CD14-positive monocyte (primary cell): Measurements from ENCODE around the gene ADAMTS10. TPM values are rescaled to one million over a fixed set of nuclear protein-coding genes. Genes with fewer than 3 reads are reported as not detected.

ENCODE experiments used
- DNase-seq, 3 donors: peaks; one replicate each; pipeline ENCODE4 v3.0.0-alpha.2; 2011 to 2022
- H2AFZ ChIP-seq: 2 replicates; pipeline ENCODE4 v1.6.0; 2012; ENCODE audit warnings: mild to moderate bottlenecking, low read depth, low read length, inconsistent platforms; ENCODE audit not compliant: insufficient read depth, poor library complexity, severe bottlenecking
- H3K27ac ChIP-seq, 2 donors: 1 replicate in 1 of 2; 2 replicates in 1 of 2; pipeline ENCODE4 v1.5.1; 2012 to 2013; ENCODE audit warnings: low read length in 2 of 2, control low read depth in 1 of 2, inconsistent platforms in 1 of 2, low read depth in 1 of 2, mild to moderate bottlenecking in 1 of 2
- H3K27me3 ChIP-seq, 2 donors: one replicate each; pipeline versions ENCODE4 v1.6.0 to v1.6.1; 2011 to 2013; ENCODE audit warnings: low read length in 2 of 2; ENCODE audit not compliant: control insufficient read depth in 2 of 2, insufficient read depth in 2 of 2
- H3K36me3 ChIP-seq, 2 donors: replicated peaks in 1 of 2; 1 replicate in 1 of 2; 2 replicates in 1 of 2; pipeline versions ENCODE4 v1.5.1 to v1.6.1; 2012 to 2013; ENCODE audit warnings: low read length in 2 of 2, control low read depth in 1 of 2, inconsistent platforms in 1 of 2, mild to moderate bottlenecking in 1 of 2; ENCODE audit not compliant: insufficient read depth in 2 of 2, control insufficient read depth in 1 of 2
- H3K4me1 ChIP-seq, 2 donors: 1 replicate in 1 of 2; 2 replicates in 1 of 2; pipeline versions ENCODE4 v1.5.1 to v1.6.1; 2012 to 2013; ENCODE audit warnings: low read length in 2 of 2, control low read depth in 1 of 2, inconsistent platforms in 1 of 2, mild to moderate bottlenecking in 1 of 2, moderate library complexity in 1 of 2; ENCODE audit not compliant: insufficient read depth in 2 of 2, control insufficient read depth in 1 of 2
- H3K4me2 ChIP-seq: replicated peaks from 2 replicates; pipeline ENCODE3; 2012; ENCODE audit warnings: low read length, moderate library complexity, mild to moderate bottlenecking; ENCODE audit not compliant: poor library complexity, severe bottlenecking; ENCODE audit errors: extremely low read depth
- H3K4me3 ChIP-seq, 3 experiments: fragments of 200-600 bp in 1 of 3; sonication (generic) in 1 of 3; replicated peaks in 1 of 3; 1 replicate in 2 of 3; 2 replicates in 1 of 3; pipeline ENCODE4 v1.5.1; 2011 to 2013; ENCODE audit warnings: low read length in 3 of 3, mild to moderate bottlenecking in 3 of 3, control low read depth in 2 of 3, low read depth in 2 of 3, inconsistent platforms in 1 of 3, moderate library complexity in 1 of 3
- H3K79me2 ChIP-seq: 2 replicates; pipeline ENCODE4 v1.6.0; 2012; ENCODE audit warnings: mild to moderate bottlenecking, control low read depth, inconsistent platforms, low read length, moderate library complexity; ENCODE audit not compliant: insufficient read depth
- H3K9ac ChIP-seq: 2 replicates; pipeline ENCODE4 v1.6.0; 2017; ENCODE audit warnings: low read length, mild to moderate bottlenecking; ENCODE audit not compliant: insufficient read depth, poor library complexity, severe bottlenecking
- H3K9me3 ChIP-seq, 2 donors: replicated peaks in 1 of 2; 1 replicate in 1 of 2; 2 replicates in 1 of 2; pipeline versions ENCODE4 v1.5.1 to v1.6.1; 2012 to 2013; ENCODE audit warnings: low read length in 2 of 2, control low read depth in 1 of 2; ENCODE audit not compliant: control insufficient read depth in 1 of 2, insufficient read depth in 1 of 2
- H4K20me1 ChIP-seq: 2 replicates; pipeline ENCODE4 v1.6.0; 2012; ENCODE audit warnings: mild to moderate bottlenecking, low read length, control low read depth, moderate library complexity; ENCODE audit not compliant: insufficient read depth
- H3K27ac Mint-ChIP-seq, 7 donors: one replicate each; pipeline ENCODE4 v1.8.0; 2020; ENCODE audit warnings: mild to moderate bottlenecking in 7 of 7, mixed read lengths in 7 of 7, moderate library complexity in 6 of 7, inconsistent platforms in 2 of 7
- H3K27me3 Mint-ChIP-seq, 3 donors: one replicate each; pipeline ENCODE4 v1.8.0; 2021 to 2022; ENCODE audit warnings: low read depth in 3 of 3, mild to moderate bottlenecking in 3 of 3, mixed read lengths in 3 of 3, moderate library complexity in 3 of 3, inconsistent platforms in 1 of 3
- H3K36me3 Mint-ChIP-seq, 2 donors: one replicate each; pipeline ENCODE4 v1.8.0; 2020; ENCODE audit warnings: mixed read lengths in 2 of 2, inconsistent platforms in 1 of 2, mild to moderate bottlenecking in 1 of 2
- H3K4me1 Mint-ChIP-seq: one replicate; pipeline ENCODE4 v1.8.0; 2020; ENCODE audit warnings: mild to moderate bottlenecking, mixed read lengths
- H3K4me3 Mint-ChIP-seq, 2 donors: one replicate each; pipeline ENCODE4 v1.8.0; 2020; ENCODE audit warnings: mild to moderate bottlenecking in 2 of 2, mixed read lengths in 2 of 2, moderate library complexity in 1 of 2
- H3K9me3 Mint-ChIP-seq, 7 donors: one replicate each; pipeline ENCODE4 v1.8.0; 2020 to 2022; ENCODE audit warnings: mixed read lengths in 7 of 7, mild to moderate bottlenecking in 6 of 7, moderate library complexity in 6 of 7, inconsistent platforms in 2 of 7
- CTCF ChIP-seq: fragments of 200-600 bp; IDR thresholded peaks from one replicate; pipeline ENCODE4 v1.8.0; 2022; ENCODE audit warnings: antibody characterized with exemption, mild to moderate bottlenecking
- WGBS: methylation state at CpG from one replicate; pipeline ENCODE4 v1.1.5; 2013; ENCODE audit warnings: missing lambda C conversion rate; ENCODE audit not compliant: insufficient coverage; 5-methylcytosine and 5-hydroxymethylcytosine counted together
- intact Hi-C, 2 donors: fragments of 100-400 bp; cut with micrococcal nuclease; formaldehyde crosslinking; loops; one replicate each; pipeline versions ENCODE4 v1.15.0 to v1.15.1; 2023
- polyA plus RNA-seq, 3 donors: library from polyadenylated mRNA; depleted of rRNA in 1 of 3; unstranded in 2 of 3; stranded (reverse) in 1 of 3; fragments of 300-500 nt in 2 of 3; fragments of >200 nt in 1 of 3; fragmentation: Illumina TruSeq in 2 of 3; gene quantifications; 1 replicate in 2 of 3; 2 replicates in 1 of 3; pipeline ENCODE4 v1.2.3, GENCODE V29; 2012 to 2021

Gene ADAMTS10
- polyA plus RNA-seq, 3 donors, result 2.3 TPM; not detected in 2

GRCh38 chr19:8545743-8546142 lies 64.8 kb downstream of the ADAMTS10 start:
- Mint-ChIP-seq H3K27me3 (no peaks in the 10 kb centered on the region), H3K36me3 (peaks cover 52 to 95% of the 10 kb centered on the region in 2 donors), H3K9me3 (no peaks in the 10 kb centered on the region), H3K4me3 (no peak overlapping the region), H3K27ac (peak overlapping the region in 3 of 7 donors; percentile 20 to 46 (median 40)), H3K4me1 (peaks cover 12% of the 10 kb centered on the region)
- Histone ChIP-seq H3K9ac (no peak overlapping the region), H3K4me1 (peaks cover 13 to 19% of the 10 kb centered on the region in 2 donors), H3K27me3 (no peaks in the 10 kb centered on the region), H3K4me2 (no peak overlapping the region), H3K4me3 (no peak overlapping the region), H2AFZ (no peak overlapping the region), H3K36me3 (peaks cover 77 to 91% of the 10 kb centered on the region in 2 donors), H4K20me1 (peaks cover 95% of the 10 kb centered on the region), H3K79me2 (peaks cover 74% of the 10 kb centered on the region), H3K9me3 (no peaks in the 10 kb centered on the region), H3K27ac (peak overlapping the region; percentile 16 to 31)
- TF ChIP-seq CTCF, result no peak
- WGBS, result 93% methylated on average over 3 of the region's 8 CpGs
- intact Hi-C loops, result no loop called here
- DNase-seq, result no peak

DNA sequence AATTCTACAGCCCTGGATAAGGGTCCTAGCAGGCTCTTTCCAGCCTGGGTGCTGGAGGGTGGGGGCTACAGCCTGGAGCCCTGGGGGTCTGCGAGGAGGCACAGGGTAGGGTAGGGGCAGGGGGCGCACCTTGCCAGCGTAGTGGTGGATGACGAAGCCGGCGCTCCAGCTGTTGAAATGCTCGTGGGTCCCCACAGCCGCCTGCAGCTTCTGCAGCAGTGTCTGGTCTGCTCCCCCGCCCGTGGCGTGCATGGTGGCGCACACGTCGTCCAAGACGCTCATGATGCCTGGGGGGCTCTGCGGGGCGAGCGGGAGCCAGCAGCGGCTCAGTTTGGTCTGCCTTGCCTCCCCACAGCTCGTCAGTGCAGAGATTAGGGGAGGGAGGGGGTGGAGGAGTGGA lies 66.3 kb downstream of the ADAMTS10 start:
- Histone ChIP-seq H3K27me3 (no peaks in the 10 kb centered on the region), H2AFZ (no peak overlapping the region), H3K4me1 (peaks cover 16 to 24% of the 10 kb centered on the region in 2 donors), H3K4me3 (no peak overlapping the region), H3K4me2 (no peak overlapping the region), H3K9ac (no peak overlapping the region), H3K27ac (no peak overlapping the region), H4K20me1 (peaks cover 96% of the 10 kb centered on the region), H3K36me3 (peaks cover 74 to 90% of the 10 kb centered on the region in 2 donors), H3K9me3 (no peaks in the 10 kb centered on the region), H3K79me2 (peaks cover 73% of the 10 kb centered on the region)
- WGBS, result 91% methylated on average over 9 of the region's 20 CpGs
- intact Hi-C loops, result loop anchor here (5.0 kb wide), 1 partner anchor 33 kb away; the partner anchor contains the start of gene MYO1F (in 2 of the 2)
- TF ChIP-seq CTCF, result no peak
- Mint-ChIP-seq H3K4me3 (no peak overlapping the region), H3K4me1 (peaks cover 17% of the 10 kb centered on the region), H3K27ac (no peak overlapping the region), H3K9me3 (no peaks in the 10 kb centered on the region), H3K27me3 (no peaks in the 10 kb centered on the region), H3K36me3 (peaks cover 55 to 93% of the 10 kb centered on the region in 2 donors)
- no peak for DNase-seq
